Astrocyte of the spinal cord (primary cell): ENCODE results near the gene ST6GAL1.

Source experiments
- DNase-seq: peaks from one replicate; pipeline ENCODE4 v3.0.0; 2011; ENCODE audit warnings: low read depth, low spot score
- H3K4me3 ChIP-seq: 2 replicates; pipeline ENCODE4 v1.5.1; 2011; ENCODE audit warnings: low read depth, mild to moderate bottlenecking, low read length, moderate library complexity
- CTCF ChIP-seq: IDR thresholded peaks from 2 replicates; pipeline ENCODE4 v1.5.1; 2012; ENCODE audit warnings: low read depth, mild to moderate bottlenecking, low read length, inconsistent platforms
- in situ Hi-C: cut with HindIII; loops from 2 replicates; pipeline ENCODE4 v1.10.0; 2017; ENCODE audit warnings: low sequenced_read_pairs

Gene ST6GAL1

GRCh38 chr3:187112934-187113793, 182.8 kb downstream of the ST6GAL1 start:
- DNase-seq = peak; percentile 52
- in situ Hi-C loops = no loop called here
- peak; percentile 52 for TF ChIP-seq CTCF
- H3K4me3 ChIP-seq = no peak overlapping the region

GRCh38 chr3:187114511-187114910, 184.2 kb downstream of the ST6GAL1 start:
- no peak for TF ChIP-seq CTCF
- in situ Hi-C loops = no loop called here
- no peak overlapping the region for H3K4me3 ChIP-seq
- DNase-seq = no peak

GRCh38 chr3:187120326-187120725, 190.0 kb downstream of the ST6GAL1 start:
- in situ Hi-C loops = no loop called here
- TF ChIP-seq CTCF = no peak
- no peak overlapping the region for H3K4me3 ChIP-seq
- DNase-seq = no peak

GRCh38 chr3:187122261-187122660, 191.9 kb downstream of the ST6GAL1 start:
- in situ Hi-C loops = no loop called here
- H3K4me3 ChIP-seq = no peak overlapping the region
- no peak for TF ChIP-seq CTCF
- DNase-seq = no peak

- TF ChIP-seq CTCF = no peak
- H3K4me3 ChIP-seq = no peak overlapping the region
- in situ Hi-C loops = no loop called here
- no peak for DNase-seq
These were observed 195.1 kb downstream of the ST6GAL1 start for GRCh38 chr3:187125319-187126031.
